OCI-LY1 (cell line): ENCODE measurements around the gene NPAS3.

Experiments used
- EZH2 ChIP-seq: fragments of 200-600 bp; sonication (generic), shearing (Covaris generic); IDR thresholded peaks from 2 replicates; pipeline ENCODE4 v1.8.0; 2017; ENCODE audit warnings: borderline replicate concordance, mixed run types, mild to moderate bottlenecking, antibody characterized with exemption, low read length, moderate library complexity, mixed read lengths
- TF ChIP-seq, protein P1 (sequence below): fragments of 200-600 bp; sonication (generic), shearing (Covaris generic); IDR thresholded peaks from 2 replicates; pipeline ENCODE4 v1.5.1; 2017; ENCODE audit warnings: mild to moderate bottlenecking, antibody characterized with exemption, low read length, moderate library complexity, mixed read lengths

- TF ChIP-seq EZH2, result no peak
- TF ChIP-seq, protein P1, sequence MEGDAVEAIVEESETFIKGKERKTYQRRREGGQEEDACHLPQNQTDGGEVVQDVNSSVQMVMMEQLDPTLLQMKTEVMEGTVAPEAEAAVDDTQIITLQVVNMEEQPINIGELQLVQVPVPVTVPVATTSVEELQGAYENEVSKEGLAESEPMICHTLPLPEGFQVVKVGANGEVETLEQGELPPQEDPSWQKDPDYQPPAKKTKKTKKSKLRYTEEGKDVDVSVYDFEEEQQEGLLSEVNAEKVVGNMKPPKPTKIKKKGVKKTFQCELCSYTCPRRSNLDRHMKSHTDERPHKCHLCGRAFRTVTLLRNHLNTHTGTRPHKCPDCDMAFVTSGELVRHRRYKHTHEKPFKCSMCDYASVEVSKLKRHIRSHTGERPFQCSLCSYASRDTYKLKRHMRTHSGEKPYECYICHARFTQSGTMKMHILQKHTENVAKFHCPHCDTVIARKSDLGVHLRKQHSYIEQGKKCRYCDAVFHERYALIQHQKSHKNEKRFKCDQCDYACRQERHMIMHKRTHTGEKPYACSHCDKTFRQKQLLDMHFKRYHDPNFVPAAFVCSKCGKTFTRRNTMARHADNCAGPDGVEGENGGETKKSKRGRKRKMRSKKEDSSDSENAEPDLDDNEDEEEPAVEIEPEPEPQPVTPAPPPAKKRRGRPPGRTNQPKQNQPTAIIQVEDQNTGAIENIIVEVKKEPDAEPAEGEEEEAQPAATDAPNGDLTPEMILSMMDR, result no peak
Measured at GRCh38 chr14:33386781-33387180, 448.1 kb downstream of the NPAS3 start.
